H1 (cell line): ENCODE results near the gene DPYSL4. TPM values are rescaled to one million over a fixed set of nuclear protein-coding genes. Genes with fewer than 3 reads are reported as not detected.

Source experiments
- CTCF ChIA-PET: fragments of 300-600 bp; sonication (Branson Sonifier 250); formaldehyde crosslinking; loops from one replicate; lab custom pipeline; 2021; ENCODE audit not compliant: partially characterized antibody; lab: Charles Lee
- POLR2A ChIA-PET: fragments of 300-600 bp; sonication (Branson Sonifier 250); formaldehyde crosslinking; loops from one replicate; lab custom pipeline; 2021; ENCODE audit warnings: inconsistent platforms; ENCODE audit not compliant: partially characterized antibody; lab: Charles Lee
- DNase-seq, 2 experiments: peaks; one replicate each; pipeline versions ENCODE4 v3.0.0 to v3.0.0-alpha.2; 2010 to 2022; ENCODE audit warnings: low spot score in 2 of 2, low read depth in 1 of 2, mixed read lengths in 1 of 2
- FAIRE-seq: peaks from 2 replicates; lab custom pipeline; 2011; peaks lifted over from hg19 to GRCh38; lab: Jason Lieb, UNC
- H2AFZ ChIP-seq: 2 replicates; pipeline ENCODE4 v1.8.1; 2012; ENCODE audit warnings: low read length, inconsistent platforms
- H2AK5ac ChIP-seq: 2 replicates; pipeline ENCODE4 v1.6.1; 2013; ENCODE audit warnings: low read depth, low read length
- H2BK120ac ChIP-seq: replicated peaks from 2 replicates; pipeline ENCODE3; 2013; ENCODE audit warnings: low read depth, low read length, inconsistent platforms
- H2BK12ac ChIP-seq: 2 replicates; pipeline ENCODE4 v1.6.1; 2013; ENCODE audit warnings: low read depth, low read length
- H2BK15ac ChIP-seq: 2 replicates; pipeline ENCODE4 v1.6.1; 2013; ENCODE audit warnings: low read length
- H2BK20ac ChIP-seq: 2 replicates; pipeline ENCODE4 v1.6.1; 2013; ENCODE audit warnings: low read length
- H2BK5ac ChIP-seq: 2 replicates; pipeline ENCODE4 v1.6.1; 2013; ENCODE audit warnings: low read depth, low read length
- H3K14ac ChIP-seq: 2 replicates; pipeline ENCODE4 v1.6.1; 2013; ENCODE audit warnings: inconsistent platforms; ENCODE audit not compliant: insufficient read length
- H3K18ac ChIP-seq: 2 replicates; pipeline ENCODE4 v1.6.1; 2013; ENCODE audit warnings: low read length; ENCODE audit errors: extremely low read depth
- H3K23ac ChIP-seq: 2 replicates; pipeline ENCODE4 v1.6.1; 2013; ENCODE audit warnings: inconsistent platforms; ENCODE audit not compliant: insufficient read length
- H3K23me2 ChIP-seq: 2 replicates; pipeline ENCODE4 v1.6.1; 2013; ENCODE audit warnings: low read depth, low read length
- H3K27ac ChIP-seq: 2 replicates; pipeline ENCODE4 v1.6.1; 2011; ENCODE audit warnings: low read depth, low read length, inconsistent platforms
- H3K27me3 ChIP-seq, 4 experiments: replicated peaks in 1 of 4; 1 replicate in 1 of 4; 2 replicates in 3 of 4; pipeline versions ENCODE4 v1.6.1 to v1.8.1; 2011 to 2013; ENCODE audit warnings: low read length in 3 of 4, mild to moderate bottlenecking in 3 of 4, inconsistent platforms in 2 of 4, mixed read lengths in 2 of 4, moderate library complexity in 1 of 4; ENCODE audit not compliant: control insufficient read depth in 3 of 4, insufficient read depth in 3 of 4; ENCODE audit errors: extremely low read depth in 1 of 4
- H3K36me3 ChIP-seq, 4 experiments: 2 replicates each; pipeline versions ENCODE4 v1.6.1 to v1.8.1; 2011 to 2013; ENCODE audit warnings: mild to moderate bottlenecking in 4 of 4, low read length in 3 of 4, moderate library complexity in 2 of 4, control low read depth in 1 of 4, inconsistent platforms in 1 of 4; ENCODE audit not compliant: insufficient read depth in 4 of 4, control insufficient read depth in 2 of 4
- H3K4ac ChIP-seq: replicated peaks from 2 replicates; pipeline ENCODE3; 2013; ENCODE audit warnings: low read length, low read depth, mixed read lengths, inconsistent platforms; ENCODE audit not compliant: insufficient read length
- H3K4me1 ChIP-seq, 4 experiments: replicated peaks in 1 of 4; 1 replicate in 1 of 4; 2 replicates in 3 of 4; pipeline versions ENCODE4 v1.6.1 to v1.8.1; 2011 to 2013; ENCODE audit warnings: low read length in 3 of 4, inconsistent platforms in 2 of 4, mixed read lengths in 1 of 4; ENCODE audit not compliant: insufficient read depth in 4 of 4, control insufficient read depth in 3 of 4
- H3K4me2 ChIP-seq, 2 experiments: 2 replicates each; pipeline versions ENCODE4 v1.6.1 to v1.8.1; 2011 to 2013; ENCODE audit warnings: low read depth in 2 of 2, low read length in 2 of 2, control low read depth in 1 of 2, inconsistent platforms in 1 of 2, mild to moderate bottlenecking in 1 of 2; ENCODE audit not compliant: insufficient read depth in 1 of 2
- H3K4me3 ChIP-seq, 4 experiments: fragments of 200-600, 300-600 bp in 1 of 4; sonication (generic), shearing (Covaris generic), sonication (Bioruptor Twin) in 1 of 4; 2 replicates each; pipeline versions ENCODE4 v1.5.1 to v1.8.1; 2011 to 2016; ENCODE audit warnings: low read length in 4 of 4, low read depth in 3 of 4, control low read depth in 2 of 4, inconsistent platforms in 2 of 4, mild to moderate bottlenecking in 2 of 4, mixed read lengths in 1 of 4, moderate library complexity in 1 of 4; ENCODE audit not compliant: insufficient read depth in 2 of 4; ENCODE audit errors: extremely low read depth in 1 of 4
- H3K56ac ChIP-seq: replicated peaks from 2 replicates; pipeline ENCODE3; 2013; ENCODE audit warnings: low read depth, mild to moderate bottlenecking, mixed read lengths, low read length, inconsistent platforms; ENCODE audit not compliant: insufficient read length
- H3K79me1 ChIP-seq: 2 replicates; pipeline ENCODE4 v1.6.1; 2013; ENCODE audit warnings: low read depth, low read length, control low read depth
- H3K79me2 ChIP-seq, 2 experiments: 2 replicates each; pipeline versions ENCODE4 v1.6.1 to v1.8.1; 2012 to 2013; ENCODE audit warnings: low read length in 2 of 2, mild to moderate bottlenecking in 2 of 2, inconsistent platforms in 1 of 2; ENCODE audit not compliant: insufficient read depth in 2 of 2, control insufficient read depth in 1 of 2
- H3K9ac ChIP-seq, 4 experiments: replicated peaks in 1 of 4; 1 replicate in 1 of 4; 2 replicates in 3 of 4; pipeline versions ENCODE4 v1.6.1 to v1.8.1; 2011 to 2013; ENCODE audit warnings: low read depth in 3 of 4, low read length in 3 of 4, control low read depth in 2 of 4, mild to moderate bottlenecking in 2 of 4, moderate library complexity in 2 of 4, inconsistent platforms in 1 of 4; ENCODE audit errors: extremely low read depth in 1 of 4
- H3K9me3 ChIP-seq, 2 experiments: 2 replicates each; pipeline versions ENCODE4 v1.6.1 to v1.8.1; 2012 to 2013; ENCODE audit warnings: mild to moderate bottlenecking in 2 of 2, moderate library complexity in 2 of 2, control low read depth in 1 of 2, inconsistent platforms in 1 of 2, low read depth in 1 of 2, low read length in 1 of 2, mixed read lengths in 1 of 2; ENCODE audit not compliant: insufficient read depth in 2 of 2
- H4K20me1 ChIP-seq, 2 experiments: replicated peaks in 1 of 2; 2 replicates each; pipeline versions ENCODE3 to v1.8.1; 2011 to 2013; ENCODE audit warnings: inconsistent platforms in 2 of 2, low read length in 2 of 2, mild to moderate bottlenecking in 1 of 2; ENCODE audit not compliant: insufficient read depth in 2 of 2, control insufficient read depth in 1 of 2
- H4K5ac ChIP-seq: 2 replicates; pipeline ENCODE4 v1.6.1; 2013; ENCODE audit warnings: low read length, low read depth, mixed read lengths, inconsistent platforms; ENCODE audit not compliant: insufficient read length
- H4K8ac ChIP-seq: 2 replicates; pipeline ENCODE4 v1.8.0; 2013; ENCODE audit warnings: mild to moderate bottlenecking, moderate library complexity, low read length, inconsistent platforms; ENCODE audit not compliant: insufficient read depth; ENCODE audit errors: extremely low read depth
- H4K91ac ChIP-seq: replicated peaks from 2 replicates; pipeline ENCODE3; 2013; ENCODE audit warnings: low read length, mixed read lengths, inconsistent platforms; ENCODE audit not compliant: insufficient read length
- ASH2L ChIP-seq: fragments of 200-600, 300-600 bp; sonication (generic); IDR thresholded peaks from one replicate; pipeline ENCODE4 v1.7.1; 2017; ENCODE audit warnings: low read length
- SAP30 ChIP-seq: fragments of 300-600 bp; sonication (generic); IDR thresholded peaks from 2 replicates; pipeline ENCODE4 v1.7.1; 2012; ENCODE audit warnings: low read length, moderate library complexity, mild to moderate bottlenecking, inconsistent platforms; ENCODE audit not compliant: insufficient read depth, insufficient replicate concordance
- SIX5 ChIP-seq: IDR thresholded peaks from 2 replicates; pipeline ENCODE4 v1.6.1; 2011; ENCODE audit warnings: mild to moderate bottlenecking, low read depth, low read length
- WGBS, 2 experiments: shearing (Covaris generic) in 1 of 2; methylation state at CpG; one replicate each; pipeline versions ENCODE4 v1.1.6 to v1.1.7; 2013 to 2015; ENCODE audit warnings: low lambda C conversion rate in 2 of 2, mixed read lengths in 2 of 2, inconsistent platforms in 1 of 2, low coverage in 1 of 2, missing lambda C conversion rate in 1 of 2; ENCODE audit not compliant: insufficient replicate concordance in 2 of 2, insufficient coverage in 1 of 2, insufficient read length in 1 of 2; ENCODE audit errors: extremely low coverage in 1 of 2, missing lambda C conversion rate in 1 of 2; 5-methylcytosine and 5-hydroxymethylcytosine counted together
- polyA plus RNA-seq, 7 experiments: library from polyadenylated mRNA; depleted of rRNA in 3 of 7; stranded (reverse) in 5 of 7; unstranded in 2 of 7; fragments of >200 nt in 5 of 7; fragments of 200-250 nt in 2 of 7; gene quantifications; 1 replicate in 5 of 7; 2 replicates in 1 of 7; 4 replicates in 1 of 7; pipeline versions ENCODE4 v1.2.1 to v1.2.3, GENCODE V29; 2011 to 2013; ENCODE audit warnings: missing spikeins in 2 of 7, mixed read lengths in 2 of 7
- total RNA-seq: library from RNA; stranded (reverse); fragmentation: NEBNext Ultra II Directional; extraction: Animal tissue kit (Norgen Biotek cat#: 25700); gene quantifications from 2 replicates; pipeline ENCODE4 v1.2.1, GENCODE V29; 2021

The DPYSL4 gene
- total and polyA plus RNA-seq, 2 of the 8 experiments (the other 6 are each of a cell fraction or from before 2014, with no cell fraction given), result 12.9 to 15.2 TPM

- no peak for TF ChIP-seq SAP30
- TF ChIP-seq SIX5, result no peak
- no peak for TF ChIP-seq ASH2L
- TF ChIP-seq, all 59 proteins: peak for 0
- Histone ChIP-seq H3K56ac (no peak overlapping the region), H3K23ac (no peak overlapping the region), H3K4me3 (no peak overlapping the region), H2BK12ac (no peak overlapping the region), H2AK5ac (no peak overlapping the region), H3K9me3 (no peaks in the 10 kb centered on the region), H4K8ac (no peak overlapping the region), H2AFZ (no peak overlapping the region), H2BK15ac (no peak overlapping the region), H2BK5ac (no peak overlapping the region), H3K4me1 (no peaks in the 10 kb centered on the region; a peak in 2 of 7 replicates), H4K20me1 (peaks cover 0 to 2% of the 10 kb centered on the region in 2 experiments), H4K5ac (no peak overlapping the region), H3K27me3 (no peaks in the 10 kb centered on the region), H2BK20ac (no peak overlapping the region), H3K4me2 (no peak overlapping the region), H3K4ac (no peak overlapping the region), H4K91ac (no peak overlapping the region), H3K18ac (no peak overlapping the region), H3K27ac (no peak overlapping the region), H3K14ac (no peak overlapping the region), H2BK120ac (no peak overlapping the region), H3K9ac (no peak overlapping the region), H3K79me1 (no peaks in the 10 kb centered on the region; the same call in 1 of the 2 replicates), H3K79me2 (no peaks in the 10 kb centered on the region), H3K23me2 (peaks cover 15% of the 10 kb centered on the region), H3K36me3 (no peaks in the 10 kb centered on the region; a peak in 1 of 8 replicates)
- ChIA-PET POLR2A (no interaction called here), CTCF (interaction anchor here (1.5 to 3.5 kb wide), 2 partner anchors 9 to 11 kb away, joined by 4 to 14 read pairs; no protein-coding TSS in a partner anchor)
- DNase-seq (no peak), FAIRE-seq (no peak)
- 81% methylated on average over 7 of the region's 7 CpGs; no CpG with 5 or more reads in 1 of the 2 experiments for WGBS, 2 experiments
Measured at GRCh38 chr10:132154440-132154839, 32.3 kb upstream of the DPYSL4 start.
